RWPE1 (cell line): ENCODE measurements around the gene CDC42EP1.

Source experiments
- CTCF ChIA-PET: fragments of 350-600 bp; sonication (Branson Sonifier 250); formaldehyde crosslinking; extraction: SDS; loops from one replicate; lab custom pipeline; 2021; lab: Yijun Ruan, JAX
- POLR2A ChIA-PET: fragments of 400-600 bp; formaldehyde crosslinking; extraction: SDS; loops from one replicate; lab custom pipeline; 2020; ENCODE audit warnings: antibody characterized with exemption; ENCODE audit not compliant: low non-redundant PET; lab: Yijun Ruan, JAX
- DNase-seq: peaks from one replicate; pipeline ENCODE4 v3.0.0; 2012; ENCODE audit warnings: low spot score
- H3K27ac ChIP-seq: fragments of 450-650 bp; 2 replicates; pipeline ENCODE4 v1.5.1; 2017
- CTCF ChIP-seq: fragments of 450-650 bp; conservative IDR thresholded peaks from 2 replicates; pipeline ENCODE4 v1.5.1; 2017; ENCODE audit warnings: low read depth, mild to moderate bottlenecking

The CDC42EP1 gene

DNA sequence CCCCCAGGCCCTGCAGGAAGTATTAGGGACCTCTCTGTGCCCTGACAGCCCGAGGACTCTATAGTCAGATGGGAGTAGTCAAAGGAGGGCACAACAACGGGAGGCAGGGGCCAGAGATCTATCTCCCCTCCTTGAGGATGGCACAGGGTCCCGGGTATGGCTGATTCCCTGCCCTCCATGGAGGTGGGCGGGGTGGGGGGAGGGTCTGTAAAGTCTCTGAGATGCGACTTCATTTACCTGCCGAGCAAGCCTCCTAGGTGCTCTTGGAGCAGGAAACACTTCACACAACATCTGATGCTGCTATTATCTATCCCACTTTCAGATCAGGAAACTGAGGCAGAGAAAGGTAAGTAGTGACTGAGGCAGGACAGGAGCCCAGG, 769 bp upstream of the CDC42EP1 start:
- TF ChIP-seq CTCF: no peak
- H3K27ac ChIP-seq: peak overlapping the region; percentile 94
- no peak for DNase-seq
- ChIA-PET CTCF (no interaction called here), POLR2A (no interaction called here)

DNA sequence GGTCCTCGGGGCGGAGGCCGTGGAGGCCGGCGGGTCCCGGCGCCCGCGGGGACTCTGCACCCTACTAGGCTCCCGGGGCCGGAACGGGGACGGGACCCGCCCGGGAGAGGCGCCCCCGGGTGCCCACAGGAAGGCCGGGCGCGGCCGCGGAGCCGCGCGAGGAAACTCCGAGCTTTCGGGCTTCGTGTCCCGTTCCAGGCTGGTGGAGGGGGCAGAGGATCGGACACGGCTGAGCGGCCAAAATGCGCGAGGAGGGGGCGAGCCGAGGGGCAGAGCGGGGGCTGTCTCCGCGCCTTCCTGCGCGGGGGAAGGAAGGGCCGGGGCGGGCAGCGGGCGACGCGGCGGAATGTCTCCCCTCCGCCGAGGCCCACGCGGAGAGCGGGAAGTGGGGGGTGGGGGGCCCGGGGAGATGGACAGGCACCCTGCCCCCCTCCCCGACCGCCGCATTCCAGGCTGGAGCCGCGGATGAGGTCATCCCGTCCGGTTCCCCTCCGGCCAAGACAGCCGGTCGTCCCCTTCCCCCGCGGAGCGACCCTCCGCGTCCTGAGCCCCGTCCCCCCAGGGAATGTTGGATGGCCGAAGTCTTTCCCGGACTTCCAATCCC, 430 bp downstream of the CDC42EP1 start:
- CTCF ChIA-PET: interaction anchor here (0.7 to 1.9 kb wide), 3 partner anchors 14 to 20 kb away, joined by 4 to 15 read pairs (median 9); no protein-coding TSS in a partner anchor
- H3K27ac ChIP-seq: peak overlapping the region; percentile 94
- POLR2A ChIA-PET: interaction anchor here (0.7 kb wide), 1 partner anchor 14 kb away, joined by 5 read pairs; no protein-coding TSS in a partner anchor
- no peak for TF ChIP-seq CTCF
- no peak for DNase-seq

GRCh38 chr22:37561212-37562048, 1.1 kb downstream of the CDC42EP1 start:
- ChIA-PET POLR2A (interaction anchor here (1.0 kb wide), 1 partner anchor 16 kb away, joined by 4 read pairs; no protein-coding TSS in a partner anchor), CTCF (interaction anchor here (0.5 to 1.9 kb wide), 7 partner anchors 11 to 141 kb away, joined by 3 to 15 read pairs (median 8); no protein-coding TSS in a partner anchor)
- H3K27ac ChIP-seq: peak overlapping the region; percentile 94
- peak; percentile 85 for TF ChIP-seq CTCF
- peak; percentile 77 for DNase-seq

GRCh38 chr22:37562049-37562875, 2.0 kb downstream of the CDC42EP1 start:
- CTCF ChIA-PET: interaction anchor here (0.5 to 1.9 kb wide), 6 partner anchors 10 to 142 kb away, joined by 3 to 15 read pairs (median 6); no protein-coding TSS in a partner anchor
- no peak for DNase-seq
- peak overlapping the region; percentile 94 for H3K27ac ChIP-seq
- TF ChIP-seq CTCF: peak; percentile 45; the same call in 1 of the 2 replicates
- POLR2A ChIA-PET: interaction anchor here (1.0 kb wide), 1 partner anchor 17 kb away, joined by 4 read pairs; no protein-coding TSS in a partner anchor

DNA sequence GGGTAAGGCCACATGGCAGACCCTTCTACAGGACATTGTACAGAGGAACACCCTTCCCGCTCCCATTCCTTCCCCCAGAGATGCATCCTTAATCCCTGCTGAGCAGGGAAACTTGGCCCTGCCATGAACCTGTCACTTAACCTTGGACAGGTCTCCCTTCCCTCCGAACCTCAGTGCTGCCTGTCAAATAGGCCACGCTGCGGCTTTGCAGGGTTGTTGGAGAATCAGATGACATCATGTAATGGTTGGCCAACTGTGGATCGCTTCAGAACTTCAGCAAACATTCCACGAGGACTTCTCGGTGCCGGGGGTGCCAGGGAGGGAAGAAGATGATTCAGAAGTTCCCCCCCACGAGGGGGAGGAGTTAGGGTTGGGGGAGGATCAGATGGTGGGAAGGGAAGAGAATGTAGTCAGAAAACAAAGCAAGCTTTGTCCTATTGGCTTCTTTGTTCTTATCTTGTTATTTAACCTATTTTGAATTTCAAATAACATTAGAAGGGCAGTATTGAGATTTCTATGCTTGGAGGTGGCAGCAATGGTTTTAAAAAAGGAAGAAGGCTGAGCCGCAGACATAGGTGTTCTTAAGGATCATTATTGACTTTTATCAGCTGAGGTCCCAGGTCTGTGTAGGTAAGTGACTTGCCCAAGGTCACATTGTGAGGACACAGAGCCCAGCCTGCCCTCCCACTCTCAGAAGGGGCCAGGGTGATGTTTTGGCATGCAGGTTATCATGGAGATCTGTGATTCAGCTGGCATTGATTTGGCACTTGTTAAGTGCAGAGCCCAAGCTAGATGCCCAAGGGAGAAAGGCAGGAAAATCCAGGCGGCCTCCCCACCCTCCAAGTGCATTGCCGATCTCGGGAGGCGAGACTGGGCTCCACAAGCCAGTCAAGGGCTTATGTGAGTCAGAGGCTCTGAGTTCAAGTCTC, 3.1 kb downstream of the CDC42EP1 start:
- no peak for TF ChIP-seq CTCF
- peak overlapping the region; percentile 94 for H3K27ac ChIP-seq
- peak; percentile 82 for DNase-seq
- CTCF ChIA-PET: interaction anchor here (1.0 to 1.1 kb wide), 2 partner anchors 11 to 23 kb away, joined by 3 to 4 read pairs; no protein-coding TSS in a partner anchor
- POLR2A ChIA-PET: no interaction called here
